Neural cell (in vitro differentiated cells): Measurements from ENCODE around the gene DIRAS1. TPM values are rescaled to one million over a fixed set of nuclear protein-coding genes. Genes with fewer than 3 reads are reported as not detected.

Experiments
- H2AFZ ChIP-seq: fragments of 200-600, 300-800 bp; sonication (generic), shearing (Covaris generic); 2 replicates; pipeline ENCODE4 v1.6.0; 2014; ENCODE audit warnings: low read depth, mild to moderate bottlenecking, antibody characterized with exemption, low read length, moderate library complexity
- H3F3A ChIP-seq: fragments of 200-600 bp; shearing (Covaris generic); 2 replicates; pipeline ENCODE4 v1.6.1; 2016; ENCODE audit warnings: mild to moderate bottlenecking, moderate library complexity, mixed read lengths, antibody characterized with exemption, low read length; ENCODE audit not compliant: insufficient read depth, poor library complexity, severe bottlenecking
- H3K27ac ChIP-seq: fragments of 200-600, 300-800 bp; sonication (generic), shearing (Covaris generic); 2 replicates; pipeline ENCODE4 v1.5.1; 2014; ENCODE audit warnings: mild to moderate bottlenecking, low read length, moderate library complexity
- H3K27me3 ChIP-seq: fragments of 300-800, 200-600 bp; sonication (generic), shearing (Covaris generic); 2 replicates; pipeline ENCODE4 v1.6.0; 2014; ENCODE audit warnings: mild to moderate bottlenecking, low read depth, low read length, moderate library complexity; ENCODE audit not compliant: insufficient read depth
- H3K36me3 ChIP-seq: fragments of 300-800, 200-600 bp; sonication (generic), shearing (Covaris generic); 2 replicates; pipeline ENCODE4 v1.5.1; 2014; ENCODE audit warnings: mild to moderate bottlenecking, antibody characterized with exemption, low read length, moderate library complexity; ENCODE audit not compliant: insufficient read depth
- H3K4me2 ChIP-seq: fragments of 300-800, 200-600 bp; sonication (generic), shearing (Covaris generic); 2 replicates; pipeline ENCODE4 v1.6.0; 2014; ENCODE audit warnings: mild to moderate bottlenecking, low read length
- H3K4me3 ChIP-seq: fragments of 300-800, 200-600 bp; sonication (generic), shearing (Covaris generic); 2 replicates; pipeline ENCODE4 v1.5.1; 2014; ENCODE audit warnings: mild to moderate bottlenecking, low read length, moderate library complexity
- H3K79me2 ChIP-seq: fragments of 200-600 bp; shearing (Covaris generic); replicated peaks from 2 replicates; pipeline ENCODE4 v1.6.0; 2014; ENCODE audit warnings: mild to moderate bottlenecking, low read length, moderate library complexity; ENCODE audit not compliant: insufficient read depth
- H3K9ac ChIP-seq: fragments of 300-800, 200-600 bp; sonication (generic), shearing (Covaris generic); 2 replicates; pipeline ENCODE4 v1.6.1; 2016; ENCODE audit warnings: mild to moderate bottlenecking, low read length, mixed read lengths
- H3K9me2 ChIP-seq: fragments of 200-600 bp; shearing (Covaris generic); 2 replicates; pipeline ENCODE4 v1.6.1; 2016; ENCODE audit warnings: mild to moderate bottlenecking, low read length, mixed read lengths; ENCODE audit not compliant: insufficient read depth
- H3K9me3 ChIP-seq: fragments of 200-600, 300-800 bp; sonication (generic), shearing (Covaris generic); 2 replicates; pipeline ENCODE4 v1.6.1; 2016; ENCODE audit warnings: mild to moderate bottlenecking, mixed run types, low read length, moderate library complexity, mixed read lengths
- H4K20me1 ChIP-seq: fragments of 200-600 bp; shearing (Covaris generic); 2 replicates; pipeline ENCODE4 v1.6.1; 2016; ENCODE audit warnings: mild to moderate bottlenecking, mixed run types; ENCODE audit not compliant: insufficient read depth
- CTCF ChIP-seq: fragments of 450-650 bp; IDR thresholded peaks from 2 replicates; pipeline ENCODE4 v1.5.1; 2014; ENCODE audit warnings: antibody characterized with exemption, mild to moderate bottlenecking, moderate library complexity; ENCODE audit not compliant: poor library complexity, severe bottlenecking
- EP300 ChIP-seq: fragments of 450-650 bp; conservative IDR thresholded peaks from 2 replicates; pipeline ENCODE4 v1.6.1; 2014; ENCODE audit warnings: antibody characterized with exemption, mild to moderate bottlenecking, moderate library complexity; ENCODE audit not compliant: poor library complexity, severe bottlenecking
- EZH2 ChIP-seq: fragments of 200-600, 300-800 bp; shearing (Covaris generic), sonication (generic); IDR thresholded peaks from 2 replicates; pipeline ENCODE4 v1.6.1; 2014; ENCODE audit warnings: antibody characterized with exemption, low read length, borderline replicate concordance, mild to moderate bottlenecking; ENCODE audit not compliant: insufficient read depth, poor library complexity, severe bottlenecking
- MXI1 ChIP-seq: fragments of 450-650 bp; conservative IDR thresholded peaks from 2 replicates; pipeline ENCODE4 v1.6.1; 2014; ENCODE audit warnings: antibody characterized with exemption, mild to moderate bottlenecking; ENCODE audit not compliant: poor library complexity, severe bottlenecking
- POLR2AphosphoS5 ChIP-seq: IDR thresholded peaks from 2 replicates; pipeline ENCODE4 v1.6.1; 2012
- RAD21 ChIP-seq: fragments of 450-650 bp; conservative IDR thresholded peaks from 2 replicates; pipeline ENCODE4 v1.6.1; 2014; ENCODE audit warnings: antibody characterized with exemption, mild to moderate bottlenecking, moderate library complexity
- REST ChIP-seq: IDR thresholded peaks from 2 replicates; pipeline ENCODE4 v1.6.1; 2012; ENCODE audit warnings: borderline replicate concordance
- SMC3 ChIP-seq: fragments of 450-650 bp; conservative IDR thresholded peaks from 2 replicates; pipeline ENCODE4 v1.6.1; 2014; ENCODE audit warnings: antibody characterized with exemption, mild to moderate bottlenecking, moderate library complexity; ENCODE audit not compliant: poor library complexity
- TAF1 ChIP-seq: IDR thresholded peaks from 2 replicates; pipeline ENCODE4 v1.6.1; 2012; ENCODE audit warnings: low read depth
- polyA plus RNA-seq: library from polyadenylated mRNA; depleted of rRNA; stranded (reverse); fragments of >200 nt; gene quantifications from 2 replicates; pipeline ENCODE4 v1.2.3, GENCODE V29; 2014

DIRAS1 gene
- polyA plus RNA-seq, 1 donor from 2014 or later = 39.8 TPM

- Histone ChIP-seq H3K9ac (no peak overlapping the region), H2AFZ (no peak overlapping the region), H3K79me2 (peaks cover 1% of the 10 kb centered on the region), H3F3A (no peaks in the 10 kb centered on the region), H3K4me2 (no peak overlapping the region), H3K4me3 (no peak overlapping the region), H3K27me3 (no peaks in the 10 kb centered on the region), H3K36me3 (no peaks in the 10 kb centered on the region), H3K27ac (no peak overlapping the region), H3K9me3 (no peaks in the 10 kb centered on the region), H4K20me1 (no peaks in the 10 kb centered on the region), H3K9me2 (no peaks in the 10 kb centered on the region)
- TF ChIP-seq CTCF (no peak), EP300 (no peak), POLR2AphosphoS5 (no peak), MXI1 (no peak), REST (no peak), SMC3 (no peak), EZH2 (no peak), TAF1 (no peak), RAD21 (no peak)
Measured at GRCh38 chr19:2733930-2734588, 12.9 kb upstream of the DIRAS1 start.

GRCh38 chr19:2732883-2733282 is 11.7 kb upstream of the DIRAS1 start:
- Histone ChIP-seq H3K27ac (no peak overlapping the region), H3K4me3 (no peak overlapping the region), H3K36me3 (no peaks in the 10 kb centered on the region), H3K9me2 (no peaks in the 10 kb centered on the region), H3K9ac (no peak overlapping the region), H3K4me2 (no peak overlapping the region), H3K79me2 (no peaks in the 10 kb centered on the region), H4K20me1 (no peaks in the 10 kb centered on the region), H2AFZ (no peak overlapping the region), H3K9me3 (no peaks in the 10 kb centered on the region), H3F3A (no peaks in the 10 kb centered on the region), H3K27me3 (no peaks in the 10 kb centered on the region)
- TF ChIP-seq TAF1 (no peak), EP300 (no peak), EZH2 (no peak), POLR2AphosphoS5 (no peak), MXI1 (no peak), SMC3 (no peak)
